Fibroblast of pulmonary artery (primary cell): Measurements from ENCODE around the gene HTRA2.

Experiments used
- DNase-seq: peaks from one replicate; pipeline ENCODE4 v3.0.0-alpha.2; 2010; ENCODE audit warnings: low read depth
- H3K4me3 ChIP-seq: replicated peaks from 2 replicates; pipeline ENCODE4 v1.5.1; 2011; ENCODE audit warnings: low read depth, mild to moderate bottlenecking, control low read depth, low read length, moderate library complexity
- TF ChIP-seq, protein P1 (sequence below): IDR thresholded peaks from 2 replicates; pipeline ENCODE4 v1.5.1; 2011; ENCODE audit warnings: mild to moderate bottlenecking, control low read depth, low read length, inconsistent platforms; ENCODE audit errors: missing control alignments

Gene HTRA2

GRCh38 chr2:74576211-74576862 lies 46.6 kb downstream of the HTRA2 start:
- no peak for DNase-seq
- H3K4me3 ChIP-seq: no peak overlapping the region
- TF ChIP-seq, protein P1, sequence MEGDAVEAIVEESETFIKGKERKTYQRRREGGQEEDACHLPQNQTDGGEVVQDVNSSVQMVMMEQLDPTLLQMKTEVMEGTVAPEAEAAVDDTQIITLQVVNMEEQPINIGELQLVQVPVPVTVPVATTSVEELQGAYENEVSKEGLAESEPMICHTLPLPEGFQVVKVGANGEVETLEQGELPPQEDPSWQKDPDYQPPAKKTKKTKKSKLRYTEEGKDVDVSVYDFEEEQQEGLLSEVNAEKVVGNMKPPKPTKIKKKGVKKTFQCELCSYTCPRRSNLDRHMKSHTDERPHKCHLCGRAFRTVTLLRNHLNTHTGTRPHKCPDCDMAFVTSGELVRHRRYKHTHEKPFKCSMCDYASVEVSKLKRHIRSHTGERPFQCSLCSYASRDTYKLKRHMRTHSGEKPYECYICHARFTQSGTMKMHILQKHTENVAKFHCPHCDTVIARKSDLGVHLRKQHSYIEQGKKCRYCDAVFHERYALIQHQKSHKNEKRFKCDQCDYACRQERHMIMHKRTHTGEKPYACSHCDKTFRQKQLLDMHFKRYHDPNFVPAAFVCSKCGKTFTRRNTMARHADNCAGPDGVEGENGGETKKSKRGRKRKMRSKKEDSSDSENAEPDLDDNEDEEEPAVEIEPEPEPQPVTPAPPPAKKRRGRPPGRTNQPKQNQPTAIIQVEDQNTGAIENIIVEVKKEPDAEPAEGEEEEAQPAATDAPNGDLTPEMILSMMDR: no peak

DNA sequence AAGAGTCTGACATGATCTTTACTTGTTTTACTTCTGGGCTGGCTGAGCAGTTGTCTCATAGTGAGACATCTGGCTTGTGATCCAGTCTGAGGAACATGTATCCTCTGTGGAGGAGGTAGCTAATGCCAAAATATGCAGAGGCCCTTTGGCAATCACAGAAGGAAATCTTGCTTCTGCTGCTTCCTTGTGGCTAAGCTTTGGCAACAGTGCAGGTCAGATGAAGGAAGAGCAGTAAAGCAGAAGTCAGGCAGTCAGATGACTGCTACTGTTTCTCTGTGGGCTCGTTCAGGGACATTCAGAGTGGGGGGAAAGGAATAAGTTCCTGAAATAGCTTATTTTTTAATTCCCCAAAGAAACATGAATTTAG lies 47.1 kb downstream of the HTRA2 start:
- TF ChIP-seq, protein P1: peak; percentile 18
- DNase-seq: peak; percentile 79
- no peak overlapping the region for H3K4me3 ChIP-seq

- TF ChIP-seq, protein P1: no peak
- peak; percentile 73 for DNase-seq
- no peak overlapping the region for H3K4me3 ChIP-seq
These were observed 47.7 kb downstream of the HTRA2 start for GRCh38 chr2:74577448-74577847.

- H3K4me3 ChIP-seq: no peak overlapping the region
- TF ChIP-seq, protein P1: no peak
- DNase-seq: no peak
These were observed 48.7 kb downstream of the HTRA2 start for GRCh38 chr2:74578408-74578807.

- H3K4me3 ChIP-seq: no peak overlapping the region
- no peak for DNase-seq
- TF ChIP-seq, protein P1: no peak
These were observed 51.7 kb downstream of the HTRA2 start for GRCh38 chr2:74581463-74581862.

DNA sequence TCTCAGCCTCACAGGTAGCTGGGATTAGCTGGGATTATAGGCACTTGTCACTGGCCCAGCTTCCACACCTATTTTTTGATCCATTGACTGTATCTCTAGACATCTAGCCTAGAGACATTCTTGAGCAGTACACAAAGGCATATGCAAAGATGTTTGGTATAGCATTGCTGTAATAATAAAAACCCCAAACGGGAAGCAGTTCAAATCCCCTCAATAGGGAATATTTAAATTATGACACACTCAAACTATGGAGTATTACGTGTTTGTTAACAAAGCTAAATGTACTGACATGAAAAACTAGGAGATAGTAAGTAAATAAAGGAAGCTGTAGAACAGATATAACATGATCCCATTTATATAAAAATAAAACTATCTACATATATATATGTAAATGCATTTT lies 52.5 kb downstream of the HTRA2 start:
- TF ChIP-seq, protein P1: no peak
- no peak overlapping the region for H3K4me3 ChIP-seq
- no peak for DNase-seq
